WTC11 (cell line): ENCODE measurements around the gene GNAL. TPM values are rescaled to one million over a fixed set of nuclear protein-coding genes. Genes with fewer than 3 reads are reported as not detected.

Source experiments
- ATAC-seq: fragments of 200-7000 bp; cut with Tn5 transposase; 2 replicates; pipeline ENCODE4 v1.10.0; 2021; ENCODE audit warnings: mild to moderate bottlenecking, moderate library complexity
- CTCF ChIA-PET: fragments of 300-600 bp; sonication (Branson Sonifier 250); formaldehyde crosslinking; loops from one replicate; lab custom pipeline; 2021; ENCODE audit warnings: antibody characterized with exemption; lab: Charles Lee
- POLR2A ChIA-PET: fragments of 350-600 bp; sonication (Branson Sonifier 250); formaldehyde crosslinking; loops from one replicate; lab custom pipeline; 2021; ENCODE audit warnings: antibody characterized with exemption; lab: Charles Lee
- DNase-seq: peaks from one replicate; pipeline ENCODE4 v3.0.0; 2021; ENCODE audit warnings: low spot score
- H3K27ac Mint-ChIP-seq: 2 replicates; pipeline ENCODE4 v1.8.0; 2021; ENCODE audit warnings: mixed read lengths
- H3K27me3 Mint-ChIP-seq: 2 replicates; pipeline ENCODE4 v1.8.0; 2021; ENCODE audit warnings: low read depth, mild to moderate bottlenecking, moderate library complexity, mixed read lengths
- H3K36me3 Mint-ChIP-seq: 2 replicates; pipeline ENCODE4 v1.8.0; 2021; ENCODE audit warnings: mixed read lengths
- H3K4me1 Mint-ChIP-seq: 2 replicates; pipeline ENCODE4 v1.8.0; 2022; ENCODE audit warnings: mixed read lengths
- H3K4me3 Mint-ChIP-seq: 2 replicates; pipeline ENCODE4 v1.8.0; 2021; ENCODE audit warnings: mild to moderate bottlenecking, moderate library complexity, mixed read lengths
- H3K9me3 Mint-ChIP-seq: 2 replicates; pipeline ENCODE4 v1.8.0; 2021; ENCODE audit warnings: mixed read lengths
- AR ChIP-seq: fragments of 250-450 bp; sonication (Bioruptor Pico); IDR thresholded peaks from 2 replicates; pipeline ENCODE4 v1.9.0; 2021; ENCODE audit warnings: mild to moderate bottlenecking
- GABPB1 ChIP-seq: sonication (generic); formaldehyde crosslinking; IDR thresholded peaks from 2 replicates; pipeline ENCODE4 v1.8.1; 2023; ENCODE audit warnings: mild to moderate bottlenecking, missing genetic modification reagents
- HMGA2 ChIP-seq: fragments of 250-450 bp; sonication (Bioruptor Pico); IDR thresholded peaks from 2 replicates; pipeline ENCODE4 v1.4.0; 2021; ENCODE audit warnings: mild to moderate bottlenecking, moderate library complexity
- HMGXB4 ChIP-seq: sonication (generic); formaldehyde crosslinking; IDR thresholded peaks from 2 replicates; pipeline ENCODE4 v1.8.1; 2023; ENCODE audit warnings: mild to moderate bottlenecking, moderate library complexity, missing genetic modification reagents
- JUN ChIP-seq: sonication (generic); formaldehyde crosslinking; IDR thresholded peaks from 2 replicates; pipeline ENCODE4 v1.8.0; 2023; ENCODE audit warnings: mild to moderate bottlenecking, missing genetic modification reagents
- KAT7 ChIP-seq: sonication (generic); formaldehyde crosslinking; IDR thresholded peaks from 2 replicates; pipeline ENCODE4 v1.8.1; 2023; ENCODE audit warnings: missing genetic modification reagents, mild to moderate bottlenecking, borderline replicate concordance
- NFE2L1 ChIP-seq: sonication (generic); formaldehyde crosslinking; IDR thresholded peaks from 2 replicates; pipeline ENCODE4 v1.8.1; 2023; ENCODE audit warnings: missing genetic modification reagents
- NR3C1 ChIP-seq: sonication (generic); formaldehyde crosslinking; conservative IDR thresholded peaks from 2 replicates; pipeline ENCODE4 v1.8.1; 2023; ENCODE audit warnings: low read depth, mild to moderate bottlenecking, missing genetic modification reagents
- RORB ChIP-seq: fragments of 250-450 bp; sonication (Bioruptor Pico); IDR thresholded peaks from 2 replicates; pipeline ENCODE4 v1.9.0; 2021; ENCODE audit warnings: mild to moderate bottlenecking
- SMAD3 ChIP-seq: sonication (generic); formaldehyde crosslinking; IDR thresholded peaks from 2 replicates; pipeline ENCODE4 v1.8.0; 2022; ENCODE audit warnings: missing genetic modification reagents, mild to moderate bottlenecking, borderline replicate concordance
- TP53 ChIP-seq: sonication (generic); formaldehyde crosslinking; IDR thresholded peaks from 2 replicates; pipeline ENCODE4 v1.8.1; 2023; ENCODE audit warnings: mild to moderate bottlenecking, missing genetic modification reagents
- ZNF532 ChIP-seq: fragments of 250-450 bp; sonication (Bioruptor Pico); IDR thresholded peaks from 2 replicates; pipeline ENCODE4 v1.9.0; 2021; ENCODE audit warnings: mild to moderate bottlenecking, borderline replicate concordance
- ZNF671 ChIP-seq: fragments of 250-450 bp; sonication (Bioruptor Pico); IDR thresholded peaks from 2 replicates; pipeline ENCODE4 v1.8.0; 2021; ENCODE audit warnings: mild to moderate bottlenecking
- total RNA-seq: library from RNA; stranded (reverse); gene quantifications from 3 replicates; pipeline ENCODE4 v1.2.3, GENCODE V29; 2021

The GNAL gene
- total RNA-seq, 1 experiment from 2014 or later, result 22.3 TPM

- Mint-ChIP-seq H3K27ac (peak overlapping the region; percentile 95), H3K27me3 (no peaks in the 10 kb centered on the region), H3K9me3 (no peaks in the 10 kb centered on the region), H3K4me3 (peak overlapping the region; percentile 100), H3K4me1 (peaks cover 26% of the 10 kb centered on the region), H3K36me3 (peaks cover 2% of the 10 kb centered on the region; the same call in 1 of the 2 replicates)
- CTCF ChIA-PET, result interaction anchor here (1.0 to 1.6 kb wide), 3 partner anchors 131 to 195 kb away, joined by 3 to 5 read pairs (median 4); partner anchors contain the start of gene IMPA2
- no peak for DNase-seq
- TF ChIP-seq TP53 (CRISPR knock-in tag) (no peak), KAT7 (CRISPR knock-in tag) (no peak), ZNF532 (CRISPR knock-in tag) (no peak), ZNF671 (CRISPR knock-in tag) (no peak), GABPB1 (CRISPR knock-in tag) (peak; percentile 71; the same call in 1 of the 2 replicates), HMGA2 (CRISPR knock-in tag) (no peak)
- POLR2A ChIA-PET, result interaction anchor here (0.7 kb wide), 1 partner anchor 9 kb away, joined by 3 read pairs; no protein-coding TSS in a partner anchor
- peak; percentile 16; the same call in 1 of the 2 replicates for ATAC-seq
Measured at GRCh38 chr18:11849841-11850634, 161.0 kb downstream of the GNAL start.

GRCh38 chr18:11850821-11851145 lies 161.7 kb downstream of the GNAL start:
- POLR2A ChIA-PET, result no interaction called here
- Mint-ChIP-seq H3K4me1 (peaks cover 26% of the 10 kb centered on the region), H3K36me3 (peaks cover 2% of the 10 kb centered on the region; the same call in 1 of the 2 replicates), H3K9me3 (no peaks in the 10 kb centered on the region), H3K27me3 (no peaks in the 10 kb centered on the region), H3K4me3 (peak overlapping the region; percentile 100), H3K27ac (peak overlapping the region; percentile 95)
- ATAC-seq (no peak), DNase-seq (no peak)
- TF ChIP-seq ZNF671 (CRISPR knock-in tag) (no peak), SMAD3 (CRISPR knock-in tag) (no peak), NR3C1 (CRISPR knock-in tag) (no peak), NFE2L1 (CRISPR knock-in tag) (no peak), HMGXB4 (CRISPR knock-in tag) (no peak), RORB (CRISPR knock-in tag) (no peak), AR (CRISPR knock-in tag) (no peak), JUN (no peak), HMGA2 (CRISPR knock-in tag) (no peak)
- CTCF ChIA-PET, result no interaction called here
